Prostate gland (tissue), 2 donors: ENCODE measurements around the gene ITGA11. TPM values are rescaled to one million over a fixed set of nuclear protein-coding genes. Genes with fewer than 3 reads are reported as not detected.

Experiments used
- DNase-seq: peaks from one replicate; pipeline ENCODE4 v3.0.0-alpha.2; 2019; ENCODE audit warnings: low spot score
- H3K27ac ChIP-seq, 2 donors: fragments of 200-600 bp; sonication (generic); 2 replicates each; pipeline ENCODE4 v1.5.1; 2017 to 2019
- H3K27me3 ChIP-seq: fragments of 200-600 bp; sonication (generic); replicated peaks from 2 replicates; pipeline ENCODE4 v1.5.1; 2019; ENCODE audit not compliant: insufficient read depth
- H3K36me3 ChIP-seq, 2 donors: fragments of 200-600 bp; sonication (generic); 1 replicate in 1 of 2; 2 replicates in 1 of 2; pipeline versions ENCODE4 v1.5.1 to v1.8.1; 2017 to 2019
- H3K4me1 ChIP-seq: fragments of 200-600 bp; sonication (generic); replicated peaks from 2 replicates; pipeline ENCODE4 v1.5.1; 2019
- H3K4me3 ChIP-seq, 2 donors: fragments of 200-600 bp; sonication (generic); 2 replicates each; pipeline ENCODE4 v1.5.1; 2017 to 2019
- H3K9me3 ChIP-seq: fragments of 200-600 bp; sonication (generic); 2 replicates; pipeline ENCODE4 v1.5.1; 2017
- CTCF ChIP-seq, 4 experiments: fragments of 200-600 bp in 2 of 4; fragments of 450-650 bp in 2 of 4; sonication (generic) in 2 of 4; IDR thresholded peaks; 1 replicate in 3 of 4; 2 replicates in 1 of 4; pipeline ENCODE4 v1.5.1; 2016 to 2019; ENCODE audit warnings: antibody characterized with exemption in 4 of 4, mild to moderate bottlenecking in 2 of 4, moderate library complexity in 2 of 4
- POLR2A ChIP-seq: fragments of 450-650 bp; IDR thresholded peaks from one replicate; pipeline ENCODE4 v1.6.1; 2016; ENCODE audit warnings: antibody characterized with exemption, mild to moderate bottlenecking
- POLR2AphosphoS5 ChIP-seq: sonication (generic); formaldehyde crosslinking; IDR thresholded peaks from one replicate; pipeline ENCODE4 v1.6.1; 2017; ENCODE audit warnings: antibody characterized with exemption
- WGBS: methylation state at CpG from one replicate; pipeline ENCODE4 v1.1.5; 2018; 5-methylcytosine and 5-hydroxymethylcytosine counted together
- intact Hi-C: fragments of 100-400 bp; cut with DNase I; formaldehyde crosslinking; loops from one replicate; pipeline ENCODE4 v1.14.2; 2022
- total RNA-seq, 2 donors: library from RNA; depleted of rRNA; stranded (reverse); fragments of >200 nt; gene quantifications; one replicate each; pipeline ENCODE4 v1.1.0, GENCODE V29; 2016

ITGA11 gene
- total RNA-seq, 2 donors from 2014 or later, result 2.0 to 11.0 TPM

GRCh38 chr15:68295014-68295805 is 136.8 kb downstream of the ITGA11 start:
- Histone ChIP-seq H3K4me3 (no peak overlapping the region), H3K36me3 (no peaks in the 10 kb centered on the region), H3K4me1 (no peaks in the 10 kb centered on the region), H3K27ac (no peak overlapping the region), H3K9me3 (no peaks in the 10 kb centered on the region), H3K27me3 (no peaks in the 10 kb centered on the region)
- DNase-seq, result no peak
- 35% methylated on average over 4 of the region's 4 CpGs for WGBS
- no peak for TF ChIP-seq POLR2AphosphoS5
- no peak for TF ChIP-seq POLR2A
- TF ChIP-seq CTCF (IDR thresholded peaks at IDR 0.05), result no peak
- intact Hi-C loops, result no loop called here

- no peaks in the 10 kb centered on the region for H3K27me3 ChIP-seq
- no peaks in the 10 kb centered on the region for H3K36me3 ChIP-seq
- no peaks in the 10 kb centered on the region for H3K4me1 ChIP-seq
- intact Hi-C loops, result no loop called here
- DNase-seq, result no peak
- no peaks in the 10 kb centered on the region for H3K9me3 ChIP-seq
- no peak overlapping the region for H3K27ac ChIP-seq
- TF ChIP-seq POLR2A, result no peak
- no peak for TF ChIP-seq POLR2AphosphoS5
- no peak for TF ChIP-seq CTCF (IDR thresholded peaks at IDR 0.05)
- no peak overlapping the region for H3K4me3 ChIP-seq
These were observed 139.0 kb downstream of the ITGA11 start for GRCh38 chr15:68292967-68293366.

- Histone ChIP-seq H3K9me3 (no peaks in the 10 kb centered on the region), H3K4me3 (no peak overlapping the region), H3K4me1 (no peaks in the 10 kb centered on the region), H3K27ac (no peak overlapping the region), H3K36me3 (no peaks in the 10 kb centered on the region), H3K27me3 (no peaks in the 10 kb centered on the region)
- DNase-seq, result no peak
- intact Hi-C loops, result no loop called here
- TF ChIP-seq POLR2A, result no peak
These were observed 139.7 kb downstream of the ITGA11 start for GRCh38 chr15:68292157-68292781.

GRCh38 chr15:68290715-68291114 is 141.2 kb downstream of the ITGA11 start:
- TF ChIP-seq POLR2A, result no peak
- no peak for TF ChIP-seq POLR2AphosphoS5
- no peak for TF ChIP-seq CTCF (IDR thresholded peaks at IDR 0.05)
- Histone ChIP-seq H3K27ac (no peak overlapping the region), H3K4me1 (no peaks in the 10 kb centered on the region), H3K9me3 (no peaks in the 10 kb centered on the region), H3K36me3 (no peaks in the 10 kb centered on the region), H3K4me3 (no peak overlapping the region), H3K27me3 (no peaks in the 10 kb centered on the region)
- DNase-seq, result no peak
- 94% methylated on average over 8 of the region's 8 CpGs for WGBS
- intact Hi-C loops, result no loop called here

- Histone ChIP-seq H3K27ac (no peak overlapping the region), H3K4me3 (no peak overlapping the region), H3K4me1 (no peaks in the 10 kb centered on the region), H3K9me3 (no peaks in the 10 kb centered on the region), H3K36me3 (no peaks in the 10 kb centered on the region), H3K27me3 (no peaks in the 10 kb centered on the region)
- intact Hi-C loops, result no loop called here
- 93% methylated on average over 14 of the region's 14 CpGs for WGBS
- TF ChIP-seq CTCF (IDR thresholded peaks at IDR 0.05), result no peak
- TF ChIP-seq POLR2A, result no peak
- DNase-seq, result no peak
These were observed 142.2 kb downstream of the ITGA11 start for GRCh38 chr15:68289621-68290352.
